HG03039 (cell line): ENCODE measurements around the gene CALN1.
"Not testable (repeated sequence)": the region's sequence is repeated elsewhere in the genome, so short reads cannot be mapped to it uniquely, and the experiment has no call there.

Experiments
- ATAC-seq: cut with Tn5 transposase; IDR thresholded peaks from one replicate; pipeline ENCODE4 v1.9.1; 2021; ENCODE audit warnings: mild to moderate bottlenecking, moderate library complexity; ENCODE audit not compliant: unreplicated experiment

The CALN1 gene

DNA sequence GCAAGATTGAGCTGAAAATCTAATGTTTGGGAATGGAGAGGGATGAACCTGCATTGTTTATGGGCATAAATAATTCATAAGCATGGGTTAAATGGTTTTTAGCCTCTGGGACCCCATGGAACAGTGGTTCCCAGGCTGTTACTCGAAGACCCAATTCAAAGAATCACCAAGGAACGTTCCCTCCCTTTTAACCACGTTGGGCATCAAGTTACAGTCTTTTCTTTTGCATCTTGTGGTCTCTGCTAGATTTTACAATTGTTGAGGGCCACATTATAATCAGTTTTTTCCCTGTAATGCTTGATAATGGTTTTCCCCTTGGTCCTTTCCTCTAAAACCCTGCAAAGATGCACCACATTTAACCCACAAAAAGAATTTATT lies 2.5 kb downstream of the CALN1 start:
- no peak for ATAC-seq

GRCh38 chr7:72408966-72409637 lies 3.0 kb downstream of the CALN1 start:
- ATAC-seq: no peak

DNA sequence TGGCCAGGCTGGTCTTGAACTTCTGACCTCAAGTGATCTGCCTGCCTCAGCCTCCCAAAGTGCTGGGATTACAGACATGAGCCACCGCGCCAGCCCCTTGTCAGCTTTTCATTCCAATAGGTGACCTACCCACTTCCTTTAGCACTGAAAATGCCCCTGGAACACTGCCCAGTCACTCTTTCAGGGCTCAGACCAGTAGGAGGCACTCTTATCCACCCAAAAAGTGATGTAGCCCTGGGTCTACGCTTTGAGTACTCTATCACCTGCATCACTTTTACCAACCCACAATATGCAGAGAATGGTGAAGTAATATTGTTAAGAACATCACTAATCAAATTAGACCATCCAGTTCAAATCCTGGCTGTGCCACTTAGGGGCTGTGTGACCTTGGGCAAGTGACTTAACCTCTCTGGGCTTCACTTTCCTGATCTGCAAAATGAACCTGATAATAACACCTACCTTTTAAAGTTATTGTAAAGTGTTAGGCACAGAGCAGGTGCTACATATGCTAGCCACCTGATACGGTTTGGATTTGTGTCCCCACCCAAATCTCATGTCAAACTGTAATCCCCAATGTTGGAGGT lies 5.2 kb downstream of the CALN1 start:
- ATAC-seq: no peak

- ATAC-seq: no peak
These were observed 6.3 kb downstream of the CALN1 start for GRCh38 chr7:72405871-72406270.

GRCh38 chr7:72405418-72405817 lies 6.7 kb downstream of the CALN1 start:
- peak; percentile 43 for ATAC-seq

GRCh38 chr7:72404743-72405142 lies 7.4 kb downstream of the CALN1 start:
- no peak for ATAC-seq

GRCh38 chr7:72403458-72404076 lies 8.6 kb downstream of the CALN1 start:
- ATAC-seq: no peak

- ATAC-seq: no peak
These were observed 18.1 kb downstream of the CALN1 start for GRCh38 chr7:72394016-72394415.

GRCh38 chr7:72391821-72392377 lies 20.2 kb downstream of the CALN1 start:
- no peak for ATAC-seq

DNA sequence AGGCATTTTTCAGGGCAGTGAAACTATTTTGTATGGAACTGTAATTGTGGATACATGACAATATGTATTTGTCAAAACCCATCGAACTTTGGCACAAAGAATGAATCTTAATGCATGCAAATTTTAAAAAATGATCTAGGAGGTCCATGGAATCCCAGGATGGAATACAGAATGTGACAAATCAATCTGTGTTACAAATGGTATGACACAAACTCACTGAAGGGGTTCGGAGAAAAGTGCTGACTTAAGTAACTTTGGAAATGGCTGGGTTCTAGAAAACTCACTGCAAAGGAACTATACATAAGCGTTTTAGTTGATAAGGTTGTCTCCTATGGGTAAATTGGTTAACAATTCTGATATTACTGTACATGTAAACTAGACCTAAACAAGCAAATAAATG lies 26.0 kb downstream of the CALN1 start:
- ATAC-seq: no peak

GRCh38 chr7:72362246-72362645 lies 49.9 kb downstream of the CALN1 start:
- ATAC-seq: no peak

- no peak for ATAC-seq
These were observed 66.9 kb downstream of the CALN1 start for GRCh38 chr7:72345208-72345727.

GRCh38 chr7:72343991-72344390 lies 68.1 kb downstream of the CALN1 start:
- no peak for ATAC-seq

DNA sequence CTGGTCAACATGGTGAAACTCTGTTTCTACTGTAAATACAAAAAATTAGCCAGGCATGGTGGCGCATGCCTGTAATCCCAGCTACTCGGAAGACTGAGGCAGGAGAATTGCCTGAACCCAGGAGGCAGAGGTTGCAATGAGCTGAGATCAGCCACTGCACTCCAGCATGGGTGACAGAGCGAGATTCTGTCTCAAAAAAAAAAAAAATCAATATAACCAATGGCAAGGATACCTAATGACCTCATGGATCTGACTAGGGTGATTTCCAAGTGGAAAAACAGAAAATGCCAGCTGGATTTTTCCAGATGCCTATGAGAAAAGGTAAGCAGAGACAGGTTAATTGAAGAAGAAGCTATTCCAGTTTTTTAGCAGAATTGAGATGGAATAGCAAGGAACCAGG lies 68.8 kb downstream of the CALN1 start:
- not testable (repeated sequence) for ATAC-seq

DNA sequence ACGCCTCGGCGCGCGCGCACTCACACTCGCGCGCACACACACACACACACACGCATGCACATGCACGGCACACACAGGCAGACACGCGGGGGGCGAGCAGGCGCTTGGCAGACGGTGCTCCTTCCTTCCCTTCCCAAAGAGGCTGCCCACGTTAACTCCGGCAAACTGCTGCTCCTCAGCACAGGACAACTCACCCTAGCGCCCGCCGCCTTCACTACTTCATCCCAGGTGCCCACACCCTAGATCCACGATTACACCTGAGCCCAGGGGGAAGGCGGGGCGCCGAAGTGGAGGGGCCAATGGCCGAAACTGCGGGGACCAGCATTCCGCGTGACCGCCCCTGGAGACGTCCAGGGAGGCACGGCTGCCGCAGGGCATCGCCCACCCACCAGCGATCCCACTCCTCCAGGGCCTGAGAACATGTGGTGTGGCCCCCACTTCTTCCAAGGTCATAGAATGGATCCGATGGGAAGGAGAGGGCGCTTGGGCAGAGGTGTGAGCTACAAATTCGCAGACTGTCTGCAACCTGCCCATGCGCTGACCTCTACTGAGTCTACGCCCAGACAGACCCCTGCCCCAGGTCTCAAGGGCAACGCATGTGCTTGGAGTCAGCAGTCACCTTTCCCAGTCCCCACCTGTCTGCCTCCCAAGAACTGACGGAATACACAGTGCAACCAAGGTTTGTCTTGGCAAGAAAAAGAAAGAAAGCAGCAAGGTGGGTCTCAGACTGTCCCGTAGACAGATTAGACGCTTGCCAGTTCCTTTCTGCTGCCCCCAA lies 74.6 kb downstream of the CALN1 start:
- no peak for ATAC-seq

DNA sequence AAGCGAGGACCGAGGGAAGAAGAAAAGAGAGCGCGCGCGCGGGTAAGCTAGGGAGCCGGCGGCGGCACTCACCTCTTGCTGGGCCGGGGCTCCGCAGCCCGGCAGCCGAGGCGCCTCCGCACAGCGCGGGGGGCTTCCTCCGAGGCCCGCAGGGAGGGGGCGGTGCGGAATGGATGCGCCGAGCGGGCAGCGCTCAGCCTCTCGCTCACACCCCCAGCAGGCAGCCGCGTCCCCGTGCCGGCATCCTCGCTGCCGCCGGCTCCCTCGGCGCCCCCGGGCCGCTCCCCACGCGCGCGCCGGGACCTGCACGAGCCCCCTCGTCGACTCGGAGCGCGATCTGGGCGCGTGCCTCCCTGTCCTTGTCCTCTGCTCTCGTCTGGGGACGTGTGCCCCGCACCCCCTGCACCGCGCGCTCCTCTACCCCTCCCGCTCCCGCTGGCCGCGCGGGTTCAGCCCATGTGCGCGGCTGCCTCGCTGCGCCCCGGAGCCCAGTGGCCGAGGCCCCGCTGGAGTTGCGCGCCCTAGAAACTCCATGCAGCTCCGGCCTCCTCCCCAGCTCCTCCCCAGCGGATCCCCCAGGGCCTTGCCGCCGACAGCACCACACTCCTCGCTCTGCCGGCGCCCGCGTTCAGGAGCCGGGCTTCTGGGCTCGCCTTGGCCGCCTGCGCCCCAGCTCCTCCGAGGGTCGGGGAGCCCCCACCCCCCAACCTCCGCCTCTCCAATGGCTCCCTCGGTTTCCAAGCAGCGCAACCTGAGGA lies 75.3 kb downstream of the CALN1 start:
- ATAC-seq: no peak

DNA sequence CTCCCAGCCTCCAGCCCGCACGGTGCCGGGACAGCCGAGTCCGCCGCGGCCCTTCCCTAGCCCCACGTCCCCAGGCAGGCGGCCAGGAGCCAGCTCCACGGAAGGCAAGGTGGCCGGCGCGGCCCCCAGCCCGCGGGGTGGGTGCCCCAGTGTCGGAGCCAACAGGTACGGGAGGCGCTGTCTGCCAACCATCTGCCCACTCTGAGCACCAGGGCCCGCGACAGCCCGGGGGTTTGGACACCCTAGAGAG lies 75.8 kb downstream of the CALN1 start:
- ATAC-seq: no peak

DNA sequence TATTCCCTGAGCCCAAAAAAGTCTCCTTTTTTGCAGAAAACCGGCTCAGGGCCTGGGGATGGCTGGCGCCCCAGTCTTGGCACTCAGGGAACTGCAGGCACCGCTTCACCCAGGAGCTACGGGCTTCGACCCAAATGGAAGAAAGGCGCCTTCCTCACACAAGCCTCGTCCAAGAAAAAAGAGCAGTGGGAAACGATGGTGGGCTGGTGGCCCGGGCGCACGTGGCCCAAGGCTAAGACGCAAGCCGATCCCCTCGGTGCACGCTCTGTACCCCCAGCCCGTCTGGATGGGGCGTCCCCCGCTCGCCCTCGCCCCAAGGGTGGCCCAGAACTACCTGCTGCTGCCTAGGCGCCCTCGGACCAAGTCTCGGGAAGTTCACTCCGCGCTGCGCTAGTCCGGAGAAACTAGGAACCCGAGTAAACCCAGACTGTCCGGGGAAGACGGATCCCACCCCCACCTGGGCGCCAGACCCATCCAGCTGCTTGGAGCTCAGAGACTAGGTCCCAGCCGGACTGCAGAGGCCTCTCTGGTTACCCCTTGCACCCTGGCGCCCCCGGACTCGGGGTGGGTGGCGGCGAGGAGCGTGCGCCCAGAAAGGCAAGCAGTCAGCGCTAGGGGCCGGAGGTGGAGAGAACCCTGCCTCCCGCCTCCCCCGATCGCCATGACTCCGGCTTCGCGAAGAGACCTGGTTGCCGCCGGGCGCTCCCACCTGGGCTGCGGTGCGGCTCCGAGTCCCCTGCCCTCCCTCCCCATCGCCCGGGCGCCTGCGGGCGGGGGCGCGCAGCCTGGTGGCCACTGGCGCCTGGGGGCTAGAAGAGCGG lies 76.4 kb downstream of the CALN1 start:
- no peak for ATAC-seq

DNA sequence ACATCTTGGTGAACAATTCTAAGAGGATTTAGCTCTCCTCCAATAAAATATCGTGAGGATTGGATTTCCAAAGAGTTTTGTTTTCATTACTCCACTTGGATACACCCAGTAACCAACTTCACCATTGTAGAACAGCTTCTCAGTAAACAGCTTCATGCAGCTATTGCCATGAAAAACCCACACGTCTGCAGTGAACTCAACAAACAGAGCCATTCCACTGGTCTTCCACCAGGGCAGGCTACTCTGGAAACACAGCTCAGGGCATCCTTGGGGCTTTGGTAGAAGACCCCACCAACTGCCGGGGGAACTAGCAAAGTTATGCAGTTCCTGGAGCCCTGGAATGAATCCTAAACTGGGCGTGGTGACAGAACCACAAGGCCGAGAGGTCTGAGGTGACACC lies 77.4 kb downstream of the CALN1 start:
- ATAC-seq: no peak

GRCh38 chr7:72334066-72334465 lies 78.1 kb downstream of the CALN1 start:
- ATAC-seq: no peak
